ENCODE data around the gene TLE6.
A peak's percentile ranks its signal among the peaks of the same experiment; 100 is the strongest.
"Not testable (repeated sequence)": the region's sequence is repeated elsewhere in the genome, so short reads cannot be mapped to it uniquely, and the experiment has no call there.

TLE6 gene

DNA sequence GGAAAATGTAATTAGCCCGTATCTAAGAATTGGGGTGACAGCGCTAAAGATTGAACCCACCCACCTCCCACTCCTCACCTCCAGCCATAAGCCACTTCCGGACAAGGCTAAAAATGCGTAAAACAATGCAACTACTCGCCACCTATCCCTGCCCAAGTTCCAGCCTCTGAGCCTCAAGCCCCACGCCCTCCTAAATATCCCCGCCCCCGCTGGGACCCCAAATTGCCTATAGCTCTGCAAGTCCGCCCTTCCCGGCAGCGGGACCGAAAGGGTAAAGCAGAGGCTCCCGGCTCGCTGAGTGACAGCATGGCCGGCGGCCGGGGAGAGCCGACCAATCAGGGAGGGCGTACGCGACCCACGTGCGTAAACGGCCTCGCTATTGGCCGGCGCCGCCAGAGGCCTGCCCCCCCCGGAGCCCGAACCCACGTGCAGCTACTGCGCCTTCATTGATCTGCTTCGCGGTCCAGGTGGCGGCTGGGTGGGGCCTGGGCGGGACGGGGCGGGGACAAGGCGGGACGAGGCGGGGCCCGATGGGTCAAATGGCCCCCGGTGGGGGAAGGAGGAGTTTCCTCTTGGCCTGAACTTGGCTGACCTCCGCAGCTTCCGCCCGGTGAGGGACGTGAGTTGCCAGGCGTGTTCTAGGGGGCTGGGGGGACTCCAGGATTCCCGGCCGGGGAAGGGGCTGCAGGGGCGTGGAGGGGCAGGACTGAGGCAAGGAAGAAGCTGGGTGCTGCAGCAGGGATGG lies at the start of gene TLE6:
Gene TLE6 (plus strand): TSS at position 564 of the 745 bp plus-strand sequence. CDS start 670 bp downstream, outside the sequence.
- DNase-seq (ENCODE audit: low spot score) = peak; percentile 97

DNA sequence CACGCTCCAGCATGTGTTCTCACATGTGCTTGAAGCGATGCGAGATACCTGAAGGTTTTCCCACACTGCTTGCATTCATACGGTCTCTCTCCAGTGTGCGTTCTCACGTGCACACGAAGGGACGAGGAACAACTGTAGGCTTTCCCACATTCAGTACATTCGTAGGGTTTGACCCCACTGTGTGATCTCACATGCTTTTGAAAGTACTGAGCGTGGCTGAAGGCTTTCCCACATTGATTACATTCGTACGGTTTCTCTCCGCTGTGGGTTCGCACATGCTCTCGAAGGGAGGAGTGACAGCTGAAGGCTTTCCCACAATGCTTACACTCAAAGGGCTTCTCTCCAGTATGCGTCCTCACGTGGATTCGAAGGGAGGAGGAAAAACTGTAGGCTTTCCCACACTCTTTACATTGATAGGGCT lies 43.9 kb upstream of the TLE6 start:
- DNase-seq (ENCODE audit: low spot score) = no peak

DNA sequence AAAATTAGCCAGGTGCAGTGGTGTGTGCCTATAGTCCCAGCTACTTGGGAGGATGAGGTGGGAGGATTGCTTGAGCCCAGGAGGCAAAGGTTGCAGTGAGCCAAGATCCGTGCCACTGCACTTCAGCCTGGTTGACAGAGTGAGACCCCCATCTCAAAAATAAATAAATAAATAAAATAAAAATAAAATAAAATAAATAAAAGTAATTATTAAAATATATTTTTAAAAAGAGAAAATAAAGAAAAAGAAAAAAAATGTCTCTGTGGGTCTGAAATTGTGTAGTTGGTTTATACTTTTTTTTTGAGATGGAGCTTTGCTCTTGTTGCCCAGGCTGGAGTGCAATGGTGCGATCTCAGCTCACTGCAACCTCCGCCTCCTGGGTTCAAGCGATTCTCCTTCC lies 41.5 kb upstream of the TLE6 start:
- DNase-seq (ENCODE audit: low spot score) = not testable (repeated sequence)

DNA sequence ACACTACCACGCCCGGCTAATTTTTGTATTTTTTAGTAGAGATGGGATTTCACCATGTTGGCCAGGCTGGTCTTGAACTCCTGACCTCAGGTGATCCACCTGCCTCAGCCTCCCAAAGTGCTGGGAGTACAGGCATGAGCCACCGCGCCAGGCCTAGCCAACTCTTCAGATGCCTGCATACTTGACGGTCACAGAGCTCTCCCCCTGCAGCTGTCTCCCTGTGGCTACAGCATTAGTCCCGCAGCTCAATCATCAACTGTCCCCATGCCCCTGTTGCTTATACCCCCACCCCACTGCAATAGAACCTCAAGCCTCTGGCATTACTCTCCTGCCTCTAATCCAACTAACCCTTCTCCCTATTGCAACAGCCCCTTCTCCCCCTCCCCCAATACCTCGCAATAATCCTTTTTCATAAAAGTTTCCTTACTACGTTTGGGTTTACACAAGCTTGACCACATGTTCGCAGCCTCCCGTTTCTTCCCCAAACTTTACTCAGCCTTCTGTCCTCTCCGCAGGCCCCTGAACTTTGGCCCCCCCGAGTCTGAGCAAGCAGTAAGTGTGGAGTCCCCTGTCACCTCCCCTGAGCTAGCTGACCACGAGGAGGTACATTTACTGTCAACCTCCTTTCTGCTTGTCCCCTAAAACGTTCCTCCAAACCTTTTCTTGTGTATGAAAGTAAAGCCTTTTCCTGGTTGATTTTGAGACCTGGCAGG lies 34.3 kb upstream of the TLE6 start:
- DNase-seq (ENCODE audit: low spot score) = no peak

DNA sequence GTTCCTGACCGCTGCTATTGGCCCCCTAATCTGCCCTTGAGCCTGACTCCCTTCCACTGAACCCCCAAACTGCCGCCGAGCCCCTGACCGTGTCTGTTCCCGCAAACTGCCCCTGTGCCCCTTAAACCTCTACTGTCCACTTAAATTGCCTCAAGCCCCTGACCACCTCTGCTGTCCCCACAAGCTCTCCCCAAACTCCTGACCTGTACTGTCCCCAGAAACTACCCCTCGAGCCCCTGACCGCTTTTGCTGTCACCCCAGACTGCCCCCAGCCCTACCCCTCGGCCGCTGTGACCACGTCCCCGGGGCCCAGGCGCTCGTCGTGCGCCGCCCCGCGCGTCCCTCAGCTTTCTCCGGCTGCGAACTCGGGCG lies 33.0 kb upstream of the TLE6 start:
- DNase-seq (ENCODE audit: low spot score) = no peak

DNA sequence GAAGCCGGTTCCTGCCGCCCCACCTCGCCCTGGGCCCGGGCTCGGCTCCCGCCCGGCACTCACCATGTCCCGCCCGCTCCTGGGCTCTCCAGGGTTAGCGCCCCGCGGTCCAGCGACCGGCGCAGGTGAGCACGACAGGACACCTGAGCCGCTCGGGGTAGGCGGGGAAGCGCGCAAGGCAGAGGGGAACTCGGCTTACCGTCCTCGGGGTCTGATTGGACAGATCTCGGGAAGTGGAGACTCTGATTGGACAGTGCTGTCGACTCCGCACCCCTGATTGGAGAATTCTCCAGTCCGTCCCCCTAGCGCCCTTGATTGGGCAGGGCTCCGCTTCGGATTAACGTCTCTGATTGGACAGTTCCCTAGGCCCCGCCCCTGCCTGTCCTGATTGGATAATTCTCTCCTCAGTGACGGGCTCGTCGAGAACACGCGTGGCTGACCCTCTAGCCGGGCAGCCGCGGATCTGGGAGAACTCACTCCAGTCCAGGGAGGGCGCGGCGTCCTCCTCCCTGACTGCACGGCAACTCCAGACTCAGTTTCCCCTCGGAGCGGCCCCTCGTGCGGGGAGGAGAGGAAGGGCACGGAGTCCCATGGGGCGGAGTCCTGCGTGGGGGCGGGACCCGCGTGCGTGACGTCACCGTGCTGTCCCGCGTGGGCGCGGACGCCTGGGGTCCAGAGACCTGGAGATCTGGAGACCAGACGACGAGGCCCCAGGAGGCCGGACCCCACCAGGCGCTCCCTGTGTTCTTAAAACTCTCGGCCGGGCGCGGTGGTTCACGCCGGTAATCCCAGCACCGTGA lies 32.4 kb upstream of the TLE6 start, which contains the start of gene ZNF77:
Gene ZNF77 (minus strand): TSS at position 197 of the 800 bp plus-strand sequence. CDS start 131 bp downstream, at position 66.
- peak; percentile 98 for DNase-seq (ENCODE audit: low spot score)

DNA sequence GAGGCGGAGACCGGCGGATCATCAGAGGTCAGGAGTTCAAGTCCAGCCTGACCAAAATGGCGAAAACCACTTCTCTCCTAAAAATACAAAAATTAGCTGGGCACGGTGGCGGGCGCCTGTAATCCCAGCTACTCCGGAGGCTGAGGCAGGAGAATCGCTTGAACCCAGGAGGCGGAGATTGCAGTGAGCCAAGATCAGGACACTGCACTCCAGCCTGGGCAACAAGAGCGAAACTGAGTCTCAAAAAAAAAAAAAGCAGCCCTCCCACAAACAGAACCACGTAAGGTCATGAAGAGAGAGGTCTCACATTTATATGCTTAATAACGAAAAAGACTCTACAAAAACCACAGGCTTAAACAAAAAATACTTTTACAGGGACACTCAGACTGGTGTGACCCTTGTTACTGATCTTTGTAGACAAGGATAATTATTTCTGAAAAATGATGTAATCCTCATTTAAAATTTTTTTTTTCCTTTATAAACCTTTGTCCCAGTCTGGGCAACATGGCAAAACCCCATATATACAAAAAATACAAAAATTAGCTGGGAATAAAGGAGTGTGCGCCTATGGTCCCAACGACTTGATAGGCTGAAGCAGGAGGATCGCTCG lies 31.7 kb upstream of the TLE6 start:
- no peak for DNase-seq (ENCODE audit: low spot score)

DNA sequence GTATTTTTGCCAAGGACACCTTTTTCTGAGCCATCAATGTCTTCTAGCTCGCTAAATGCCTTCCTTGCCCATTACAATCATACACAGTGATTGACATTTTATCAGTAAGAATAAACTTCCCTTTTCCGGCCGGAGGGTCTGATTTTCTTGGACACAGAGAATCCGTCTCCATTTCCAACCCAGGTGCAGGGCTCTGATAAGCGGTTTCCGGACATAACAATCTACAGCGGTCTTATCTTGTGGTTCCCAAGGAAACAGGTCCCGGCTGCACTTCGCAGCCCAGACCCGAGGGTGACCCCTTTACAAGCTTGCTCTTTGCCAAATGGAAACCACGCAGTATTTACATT lies 27.5 kb upstream of the TLE6 start:
- peak; percentile 78 for DNase-seq (ENCODE audit: low spot score)

DNA sequence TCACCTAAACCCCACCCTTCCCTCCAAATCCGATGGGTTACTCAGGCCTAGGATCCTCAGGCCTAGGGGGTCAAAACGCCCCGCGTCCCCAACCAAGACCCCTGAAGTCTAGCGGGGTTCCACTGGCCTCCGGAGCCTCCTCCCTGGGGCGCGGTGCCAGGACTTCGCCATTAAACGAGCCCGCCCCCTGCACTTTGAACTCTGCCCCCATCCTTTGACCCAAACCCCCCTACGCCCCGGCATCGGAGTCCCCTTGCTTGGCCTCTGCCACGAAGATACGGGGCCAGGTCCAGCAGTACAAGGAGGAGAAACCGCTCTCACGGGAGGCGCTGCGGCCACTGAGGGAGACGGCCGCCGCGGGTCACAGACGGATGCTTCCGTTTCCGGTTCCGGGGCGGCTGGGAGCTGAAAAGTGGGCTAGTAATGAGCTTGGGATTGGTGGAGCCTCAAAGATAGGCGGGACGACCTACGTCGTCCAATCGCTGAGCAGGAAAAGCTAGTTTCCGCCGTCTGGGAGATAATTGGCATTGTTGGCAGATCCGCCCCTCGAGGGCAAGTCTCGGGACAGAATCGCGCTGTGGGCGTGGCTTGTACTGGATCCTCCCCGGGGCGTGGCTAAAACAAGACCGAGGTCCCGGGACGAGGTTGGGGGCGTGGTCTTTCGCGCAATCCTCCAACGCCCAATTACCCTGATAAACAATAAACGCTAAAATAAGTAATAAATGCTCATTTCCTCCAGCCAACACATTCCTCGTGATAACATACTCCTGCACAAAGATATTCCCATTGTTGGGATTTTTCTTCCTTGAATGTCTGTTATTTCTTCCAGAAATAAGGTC lies 26.9 kb upstream of the TLE6 start:
- peak; percentile 100 for DNase-seq (ENCODE audit: low spot score)

DNA sequence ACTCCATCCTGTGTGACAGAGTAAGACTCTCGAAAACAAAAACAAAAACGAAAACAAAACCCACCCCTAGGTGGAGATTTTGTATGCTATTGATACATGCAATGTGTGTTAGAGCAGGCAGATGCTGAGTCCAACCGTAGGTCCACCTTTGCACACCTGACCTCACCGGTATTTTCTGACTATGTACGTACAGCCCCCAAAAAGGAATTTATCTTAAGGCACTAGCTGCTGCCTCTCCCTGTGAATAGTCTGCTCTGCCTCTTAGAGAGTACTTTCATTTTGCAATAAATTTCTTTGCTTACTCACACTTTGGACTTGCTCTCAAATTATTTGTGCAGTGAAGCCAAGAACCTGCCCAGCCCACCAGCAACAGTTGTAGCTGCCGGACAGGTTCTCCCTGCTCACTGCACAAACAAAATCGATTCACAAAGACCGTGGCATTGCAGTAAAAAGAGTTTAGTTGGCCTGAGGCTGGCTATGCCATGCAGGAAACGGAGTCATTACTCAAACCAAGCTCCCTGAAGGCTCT lies 24.3 kb upstream of the TLE6 start:
- peak; percentile 49 for DNase-seq (ENCODE audit: low spot score)

DNA sequence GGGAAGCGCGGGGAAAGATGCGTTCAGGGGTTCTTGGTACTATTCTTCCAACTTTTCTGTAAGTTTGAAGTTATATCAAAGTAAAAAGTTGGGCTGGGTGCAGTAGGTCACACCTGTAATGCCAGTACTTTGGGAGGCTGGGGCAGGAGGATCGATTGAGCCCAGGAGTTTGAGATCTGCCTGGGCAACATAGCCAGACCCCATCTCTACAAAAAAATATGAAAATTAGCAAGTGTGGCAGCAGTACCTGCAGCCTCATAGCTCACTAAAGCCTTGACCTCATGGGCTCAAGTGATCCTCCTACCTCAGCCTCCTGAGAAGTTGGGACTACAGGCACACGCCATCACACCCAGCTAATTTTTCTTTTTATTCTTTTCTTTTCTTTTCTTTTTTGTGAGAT lies 20.2 kb upstream of the TLE6 start:
- DNase-seq (ENCODE audit: low spot score) = no peak

DNA sequence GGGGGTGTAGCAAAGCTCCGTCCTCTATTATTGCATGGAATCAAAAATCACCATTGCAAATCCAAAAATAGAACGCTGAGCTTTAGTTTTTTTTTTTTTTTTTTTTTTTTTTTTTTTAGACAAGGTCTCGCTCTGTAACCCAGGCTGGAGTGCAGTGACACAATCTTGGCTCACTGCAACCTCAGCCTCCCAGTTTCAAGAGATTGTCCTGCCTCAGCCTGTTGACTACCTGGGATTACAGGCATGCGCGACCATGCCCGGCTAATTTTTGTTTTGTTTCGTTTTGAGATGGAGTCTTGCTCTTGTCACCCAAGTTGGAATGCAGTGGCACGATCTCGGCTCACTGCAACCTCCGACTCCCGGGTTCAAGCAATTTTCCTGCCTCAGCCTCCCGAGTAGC lies 17.2 kb upstream of the TLE6 start:
- no peak for DNase-seq (ENCODE audit: low spot score)

DNA sequence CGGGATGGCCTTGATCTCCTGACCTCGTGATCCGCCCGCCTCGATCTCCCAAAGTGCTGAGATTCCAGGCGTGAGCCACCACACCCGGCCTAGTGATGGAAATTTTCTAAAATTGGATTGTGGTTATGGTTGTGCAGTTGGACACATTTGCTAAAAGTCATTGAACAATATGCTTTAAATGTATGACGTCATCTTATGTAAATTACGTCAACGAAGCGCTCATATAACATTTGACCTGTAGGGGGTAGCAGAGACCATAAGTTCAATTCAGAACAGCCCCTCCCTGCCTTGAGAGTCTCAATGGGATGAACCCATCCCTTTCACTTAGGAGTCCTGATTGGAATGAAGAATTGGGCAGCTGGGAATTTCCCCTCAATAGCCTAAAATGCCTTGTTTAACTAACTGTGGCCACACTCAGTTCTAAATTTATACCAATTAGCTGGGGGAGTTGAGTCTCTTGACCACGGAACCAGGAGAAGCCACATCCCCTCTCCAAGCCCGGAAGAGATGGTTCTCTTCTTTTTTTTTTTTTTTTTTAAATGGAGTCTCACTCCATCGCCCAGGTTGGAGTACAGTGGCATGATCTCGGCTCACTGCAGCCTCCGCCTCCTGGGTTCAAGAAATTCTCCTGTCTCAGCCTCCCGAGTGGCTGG lies 15.2 kb upstream of the TLE6 start:
- DNase-seq (ENCODE audit: low spot score) = peak; percentile 88

DNA sequence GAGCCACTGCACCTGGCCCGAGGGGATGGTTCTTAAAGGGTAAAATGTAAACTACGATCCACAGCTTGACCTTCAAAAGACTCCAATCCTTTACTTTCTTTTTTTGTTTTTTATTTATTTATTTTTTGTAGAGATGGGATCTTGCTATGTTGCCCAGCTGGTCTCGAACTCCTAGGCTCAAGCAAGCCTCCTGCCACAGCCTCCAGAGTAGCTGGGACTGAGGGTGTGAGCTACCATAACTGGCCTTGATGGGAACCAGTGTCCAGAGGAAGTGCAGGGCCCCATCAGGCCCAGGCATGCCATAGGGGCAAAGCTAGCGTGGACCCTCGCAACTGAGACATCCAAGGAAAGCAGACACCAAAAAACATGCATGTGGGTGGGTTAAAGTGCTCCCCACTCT lies 14.2 kb upstream of the TLE6 start:
- DNase-seq (ENCODE audit: low spot score) = no peak

DNA sequence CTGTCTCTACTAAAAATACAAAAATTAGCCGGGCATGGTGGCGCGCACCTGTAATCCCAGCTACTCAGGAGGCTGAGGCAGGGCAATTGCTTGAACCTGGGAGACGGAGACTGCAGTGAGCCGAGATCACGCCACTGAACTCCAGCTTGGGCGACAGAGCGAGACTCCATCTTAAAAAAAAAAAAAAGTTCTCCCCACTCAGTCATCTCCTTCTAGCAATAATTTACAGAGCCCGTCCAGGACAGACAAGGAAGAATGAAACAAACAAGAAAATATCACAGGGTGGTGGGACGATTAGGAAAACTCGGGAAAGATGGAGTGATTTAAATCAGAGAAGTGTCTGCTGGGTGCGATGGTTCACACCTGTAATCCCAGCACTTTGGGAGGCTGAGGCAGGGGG lies 13.7 kb upstream of the TLE6 start:
- DNase-seq (ENCODE audit: low spot score) = not testable (repeated sequence)

DNA sequence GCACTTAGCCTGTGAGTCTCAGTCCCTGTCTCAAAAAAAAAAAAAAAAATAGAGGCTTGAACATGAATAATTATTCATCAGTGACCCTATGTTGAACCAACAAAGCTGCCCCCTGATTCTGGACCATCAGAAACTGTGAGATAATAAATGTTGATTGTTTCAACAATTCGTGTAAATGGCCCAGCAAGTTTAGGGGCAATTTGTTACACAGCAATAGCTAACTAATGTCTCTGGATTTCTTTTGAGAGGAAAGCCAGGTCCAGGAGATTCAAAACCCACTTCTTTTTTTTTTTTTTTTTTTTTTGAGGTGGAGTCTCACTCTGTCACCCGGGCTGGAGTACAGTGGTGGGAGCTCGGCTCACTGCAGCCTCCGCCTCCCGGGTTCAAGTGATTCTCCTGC lies 12.5 kb upstream of the TLE6 start:
- no peak for DNase-seq (ENCODE audit: low spot score)

DNA sequence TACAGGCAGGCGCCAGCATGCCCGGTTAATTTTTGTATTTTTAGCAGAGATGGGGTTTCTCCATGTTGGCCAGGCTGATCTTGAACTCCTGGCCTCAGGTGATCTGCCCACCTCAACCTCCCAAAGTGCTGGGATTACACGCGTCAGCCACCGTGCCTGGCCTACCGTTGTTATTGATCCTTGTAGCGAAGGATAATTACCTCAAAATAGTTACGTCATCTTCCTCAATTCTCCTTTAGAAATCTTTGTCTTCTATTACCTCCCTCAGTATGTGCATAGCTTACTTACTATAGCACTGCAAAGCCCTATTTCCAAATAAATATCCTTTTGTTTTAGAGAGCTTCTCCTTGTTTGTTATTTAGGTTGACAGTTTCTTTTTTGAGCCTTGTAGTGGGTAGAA lies 9.4 kb upstream of the TLE6 start:
- no peak for DNase-seq (ENCODE audit: low spot score)

DNA sequence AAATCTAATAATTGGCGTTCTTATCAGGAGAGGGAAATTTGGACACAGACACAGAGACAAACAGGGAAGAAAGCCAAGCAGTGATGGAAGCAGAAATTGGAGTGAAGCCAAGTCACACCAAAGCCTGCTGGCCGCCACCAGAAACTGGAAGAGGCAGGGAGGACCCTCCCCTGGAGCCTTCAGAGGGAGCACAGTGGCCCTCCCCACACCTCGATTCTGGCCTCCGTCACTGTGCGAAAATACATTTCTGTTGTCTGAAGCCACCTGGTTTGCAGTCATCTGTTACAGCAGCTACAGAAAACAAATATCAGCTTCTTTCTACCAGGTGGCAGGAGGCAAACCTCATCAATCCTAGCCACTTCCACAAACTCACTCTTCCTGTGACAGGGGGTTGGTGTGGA lies 8.3 kb upstream of the TLE6 start:
- DNase-seq (ENCODE audit: low spot score) = peak; percentile 80

DNA sequence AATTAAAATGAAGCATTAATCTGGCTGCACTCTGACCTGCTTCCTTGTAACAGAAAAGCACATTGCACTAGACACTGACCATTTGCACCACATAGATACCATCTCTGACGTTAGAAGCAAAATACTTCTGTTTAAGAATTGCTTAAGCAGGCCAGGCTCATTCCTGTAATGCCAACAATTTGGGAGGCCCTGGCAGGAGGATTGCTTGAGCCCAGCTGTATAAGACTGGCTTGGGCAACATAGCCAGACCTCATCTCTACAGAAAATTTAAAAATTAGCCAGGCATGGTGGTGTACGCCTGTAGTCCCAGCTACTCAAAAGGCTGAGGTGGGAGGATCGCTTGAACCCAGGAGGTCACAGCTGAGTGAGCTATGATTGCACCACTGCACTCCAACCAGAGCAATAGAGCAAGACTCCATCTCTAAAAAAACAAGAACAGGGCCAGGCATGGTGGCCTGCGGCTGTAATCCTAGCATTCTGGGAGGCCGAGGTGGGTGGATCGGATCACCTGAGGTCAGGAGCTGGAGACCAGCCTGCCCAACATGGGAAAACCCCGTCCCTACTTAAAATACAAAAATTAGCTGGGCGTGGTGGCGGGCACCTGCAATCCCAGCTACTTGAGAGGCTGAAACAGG lies 7.0 kb upstream of the TLE6 start:
- no peak for DNase-seq (ENCODE audit: low spot score)

DNA sequence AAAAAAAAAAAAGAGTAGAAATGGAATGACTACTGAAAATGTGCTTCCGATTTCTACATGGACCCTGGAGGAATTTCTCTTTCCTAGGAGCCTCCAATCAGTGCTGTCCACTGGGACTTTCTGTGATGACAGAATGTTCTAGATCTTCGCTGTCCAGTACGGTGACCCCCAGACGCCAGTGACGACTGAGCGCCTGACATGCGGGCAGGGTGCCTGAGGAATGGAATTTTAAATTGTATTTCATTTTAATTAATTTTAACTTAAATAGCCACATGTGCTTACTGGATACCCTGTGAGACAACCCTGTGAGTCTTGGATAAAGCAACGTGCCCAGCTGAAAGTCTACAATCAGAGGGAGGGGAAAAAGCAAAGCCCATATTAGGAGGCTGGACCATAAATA lies 4.1 kb upstream of the TLE6 start:
- DNase-seq (ENCODE audit: low spot score) = no peak

Measured in NAMALWA (cell line).